ENCODE data around the gene SPAG16.

Gene SPAG16

DNA sequence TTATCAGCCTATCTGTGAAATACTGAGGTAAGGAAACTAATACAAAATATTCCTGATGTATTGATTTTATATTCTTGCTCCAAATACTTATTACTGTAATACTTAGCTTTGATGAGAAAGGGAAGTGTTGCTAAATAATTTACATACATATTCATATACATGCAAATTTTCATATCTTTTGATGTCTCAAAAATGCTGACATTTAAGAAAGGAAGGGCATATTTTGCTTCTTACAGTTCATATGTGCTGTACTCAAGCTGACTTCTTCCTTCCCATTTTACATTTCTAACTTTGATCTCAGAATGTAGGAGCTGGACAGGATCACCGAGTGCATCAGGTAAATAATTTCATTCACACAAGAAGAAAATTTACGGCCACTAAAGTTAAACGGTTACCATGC is 727.4 kb downstream of the SPAG16 start:
- TF ChIP-seq, protein P1, sequence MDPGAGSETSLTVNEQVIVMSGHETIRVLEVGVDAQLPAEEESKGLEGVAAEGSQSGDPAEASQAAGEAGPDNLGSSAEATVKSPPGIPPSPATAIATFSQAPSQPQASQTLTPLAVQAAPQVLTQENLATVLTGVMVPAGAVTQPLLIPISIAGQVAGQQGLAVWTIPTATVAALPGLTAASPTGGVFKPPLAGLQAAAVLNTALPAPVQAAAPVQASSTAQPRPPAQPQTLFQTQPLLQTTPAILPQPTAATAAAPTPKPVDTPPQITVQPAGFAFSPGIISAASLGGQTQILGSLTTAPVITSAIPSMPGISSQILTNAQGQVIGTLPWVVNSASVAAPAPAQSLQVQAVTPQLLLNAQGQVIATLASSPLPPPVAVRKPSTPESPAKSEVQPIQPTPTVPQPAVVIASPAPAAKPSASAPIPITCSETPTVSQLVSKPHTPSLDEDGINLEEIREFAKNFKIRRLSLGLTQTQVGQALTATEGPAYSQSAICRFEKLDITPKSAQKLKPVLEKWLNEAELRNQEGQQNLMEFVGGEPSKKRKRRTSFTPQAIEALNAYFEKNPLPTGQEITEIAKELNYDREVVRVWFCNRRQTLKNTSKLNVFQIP (CRISPR knock-in tag; IDR thresholded peaks at IDR 0.05; ENCODE audit: borderline replicate concordance, low read depth): no peak
- TF ChIP-seq CSDC2 (CRISPR knock-in tag; IDR thresholded peaks at IDR 0.05): no peak
- TF ChIP-seq ZNF70 (CRISPR knock-in tag; IDR thresholded peaks at IDR 0.05): no peak
- TF ChIP-seq OSR1 (CRISPR knock-in tag; IDR thresholded peaks at IDR 0.05): no peak
- TF ChIP-seq PPARA (CRISPR knock-in tag; IDR thresholded peaks at IDR 0.05; ENCODE audit: borderline replicate concordance): no peak
- no peak for TF ChIP-seq ARNTL (CRISPR knock-in tag; IDR thresholded peaks at IDR 0.05; ENCODE audit: borderline replicate concordance, low read depth)
- TF ChIP-seq ZFP3 (CRISPR knock-in tag; IDR thresholded peaks at IDR 0.05): no peak
- no peak for TF ChIP-seq GLIS3 (CRISPR knock-in tag; IDR thresholded peaks at IDR 0.05)
- no peak for TF ChIP-seq BACH2 (CRISPR knock-in tag; IDR thresholded peaks at IDR 0.05; ENCODE audit: borderline replicate concordance)
- TF ChIP-seq, protein P2, sequence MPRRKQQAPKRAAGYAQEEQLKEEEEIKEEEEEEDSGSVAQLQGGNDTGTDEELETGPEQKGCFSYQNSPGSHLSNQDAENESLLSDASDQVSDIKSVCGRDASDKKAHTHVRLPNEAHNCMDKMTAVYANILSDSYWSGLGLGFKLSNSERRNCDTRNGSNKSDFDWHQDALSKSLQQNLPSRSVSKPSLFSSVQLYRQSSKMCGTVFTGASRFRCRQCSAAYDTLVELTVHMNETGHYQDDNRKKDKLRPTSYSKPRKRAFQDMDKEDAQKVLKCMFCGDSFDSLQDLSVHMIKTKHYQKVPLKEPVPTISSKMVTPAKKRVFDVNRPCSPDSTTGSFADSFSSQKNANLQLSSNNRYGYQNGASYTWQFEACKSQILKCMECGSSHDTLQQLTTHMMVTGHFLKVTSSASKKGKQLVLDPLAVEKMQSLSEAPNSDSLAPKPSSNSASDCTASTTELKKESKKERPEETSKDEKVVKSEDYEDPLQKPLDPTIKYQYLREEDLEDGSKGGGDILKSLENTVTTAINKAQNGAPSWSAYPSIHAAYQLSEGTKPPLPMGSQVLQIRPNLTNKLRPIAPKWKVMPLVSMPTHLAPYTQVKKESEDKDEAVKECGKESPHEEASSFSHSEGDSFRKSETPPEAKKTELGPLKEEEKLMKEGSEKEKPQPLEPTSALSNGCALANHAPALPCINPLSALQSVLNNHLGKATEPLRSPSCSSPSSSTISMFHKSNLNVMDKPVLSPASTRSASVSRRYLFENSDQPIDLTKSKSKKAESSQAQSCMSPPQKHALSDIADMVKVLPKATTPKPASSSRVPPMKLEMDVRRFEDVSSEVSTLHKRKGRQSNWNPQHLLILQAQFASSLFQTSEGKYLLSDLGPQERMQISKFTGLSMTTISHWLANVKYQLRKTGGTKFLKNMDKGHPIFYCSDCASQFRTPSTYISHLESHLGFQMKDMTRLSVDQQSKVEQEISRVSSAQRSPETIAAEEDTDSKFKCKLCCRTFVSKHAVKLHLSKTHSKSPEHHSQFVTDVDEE (CRISPR knock-in tag; IDR thresholded peaks at IDR 0.05): no peak
- no peak for TF ChIP-seq SNAI2 (CRISPR knock-in tag; IDR thresholded peaks at IDR 0.05)
- no peak for ATAC-seq

DNA sequence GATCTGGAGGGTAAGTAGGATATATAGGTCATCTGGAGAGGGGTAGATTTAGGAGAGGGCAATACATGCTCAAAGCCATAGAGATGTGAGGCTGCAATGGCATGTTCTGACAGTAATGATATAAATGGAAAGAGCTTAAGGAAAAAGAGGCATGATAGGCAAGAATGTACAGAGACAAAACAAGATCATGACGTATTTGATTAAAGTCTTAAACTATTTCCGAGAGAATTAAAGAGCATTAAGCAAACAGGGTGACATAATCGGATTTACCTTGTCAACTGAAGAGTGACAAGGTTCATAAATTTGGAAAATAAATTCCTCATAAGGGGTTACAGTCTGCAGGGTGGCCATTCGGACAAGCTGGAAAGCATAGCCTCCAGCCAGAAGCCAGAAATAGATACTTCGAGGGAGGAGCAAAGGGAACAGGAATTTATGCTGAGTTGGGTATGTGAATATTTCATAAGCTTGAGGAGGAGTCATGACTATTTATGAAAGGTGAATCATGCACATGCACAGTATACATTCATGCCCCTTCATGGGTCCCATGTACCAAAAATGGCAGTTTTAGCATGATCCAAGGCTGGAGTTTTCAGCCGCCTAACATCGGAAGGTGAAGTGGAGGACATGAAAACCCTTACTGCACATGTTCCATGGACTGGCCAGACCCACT is 730.4 kb downstream of the SPAG16 start:
- no peak for ATAC-seq
- TF ChIP-seq ZNF565 (CRISPR knock-in tag; conservative IDR thresholded peaks at IDR 0.05; ENCODE audit: low read depth) (no peak), ZFP30 (CRISPR knock-in tag; IDR thresholded peaks at IDR 0.05) (no peak), CSRNP3 (CRISPR knock-in tag; IDR thresholded peaks at IDR 0.05) (no peak), ARNTL (CRISPR knock-in tag; IDR thresholded peaks at IDR 0.05; ENCODE audit: borderline replicate concordance, low read depth) (no peak), GLIS3 (CRISPR knock-in tag; IDR thresholded peaks at IDR 0.05) (no peak), TCF4 (CRISPR knock-in tag; IDR thresholded peaks at IDR 0.05; ENCODE audit: borderline replicate concordance) (no peak), ESRRG (CRISPR knock-in tag; IDR thresholded peaks at IDR 0.05) (no peak), OSR1 (CRISPR knock-in tag; IDR thresholded peaks at IDR 0.05) (no peak), PATZ1 (CRISPR knock-in tag; IDR thresholded peaks at IDR 0.05; ENCODE audit: borderline replicate concordance) (no peak), ZNF70 (CRISPR knock-in tag; IDR thresholded peaks at IDR 0.05) (no peak), RARB (CRISPR knock-in tag; IDR thresholded peaks at IDR 0.05) (no peak), ZC3H10 (CRISPR knock-in tag; IDR thresholded peaks at IDR 0.05) (no peak), TOX (CRISPR knock-in tag; IDR thresholded peaks at IDR 0.05; ENCODE audit: borderline replicate concordance) (no peak), BACH2 (CRISPR knock-in tag; IDR thresholded peaks at IDR 0.05; ENCODE audit: borderline replicate concordance) (no peak), ZFP3 (CRISPR knock-in tag; IDR thresholded peaks at IDR 0.05) (no peak), ZNF8 (CRISPR knock-in tag; IDR thresholded peaks at IDR 0.05) (no peak), CSDC2 (CRISPR knock-in tag; IDR thresholded peaks at IDR 0.05) (no peak)
- TF ChIP-seq, protein P3, sequence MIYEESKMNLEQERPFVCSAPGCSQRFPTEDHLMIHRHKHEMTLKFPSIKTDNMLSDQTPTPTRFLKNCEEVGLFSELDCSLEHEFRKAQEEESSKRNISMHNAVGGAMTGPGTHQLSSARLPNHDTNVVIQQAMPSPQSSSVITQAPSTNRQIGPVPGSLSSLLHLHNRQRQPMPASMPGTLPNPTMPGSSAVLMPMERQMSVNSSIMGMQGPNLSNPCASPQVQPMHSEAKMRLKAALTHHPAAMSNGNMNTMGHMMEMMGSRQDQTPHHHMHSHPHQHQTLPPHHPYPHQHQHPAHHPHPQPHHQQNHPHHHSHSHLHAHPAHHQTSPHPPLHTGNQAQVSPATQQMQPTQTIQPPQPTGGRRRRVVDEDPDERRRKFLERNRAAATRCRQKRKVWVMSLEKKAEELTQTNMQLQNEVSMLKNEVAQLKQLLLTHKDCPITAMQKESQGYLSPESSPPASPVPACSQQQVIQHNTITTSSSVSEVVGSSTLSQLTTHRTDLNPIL (CRISPR knock-in tag; IDR thresholded peaks at IDR 0.05; ENCODE audit: low read depth): no peak
- TF ChIP-seq, protein P1 (CRISPR knock-in tag; IDR thresholded peaks at IDR 0.05; ENCODE audit: borderline replicate concordance, low read depth): no peak
- TF ChIP-seq, protein P2 (CRISPR knock-in tag; IDR thresholded peaks at IDR 0.05): no peak
